ENCODE data around the gene ENKD1.

Gene ENKD1

GRCh38 chr16:67636713-67637112, 29.8 kb downstream of the ENKD1 start:
- DNase-seq (ENCODE audit: low read depth), result no peak

GRCh38 chr16:67632415-67633172, 34.0 kb downstream of the ENKD1 start:
- no peak for TF ChIP-seq CTCF (IDR thresholded peaks at IDR 0.05; ENCODE audit: insufficient read depth, low read depth, low read length, missing control alignments)
- DNase-seq (ENCODE audit: low read depth), result no peak
- no peak overlapping the region for H3K4me3 ChIP-seq (ENCODE audit: low read depth, low read length)

More at GRCh38 chr16:67636713-67637112, 29.8 kb downstream of the ENKD1 start:
- TF ChIP-seq CTCF (IDR thresholded peaks at IDR 0.05; ENCODE audit: insufficient read depth, low read depth, low read length, missing control alignments), result no peak
- no peak overlapping the region for H3K4me3 ChIP-seq (ENCODE audit: low read depth, low read length)

GRCh38 chr16:67628216-67628615, 38.3 kb downstream of the ENKD1 start:
- TF ChIP-seq CTCF (IDR thresholded peaks at IDR 0.05; ENCODE audit: insufficient read depth, low read depth, low read length, missing control alignments), result no peak
- no peak for DNase-seq (ENCODE audit: low read depth)
- no peak overlapping the region for H3K4me3 ChIP-seq (ENCODE audit: low read depth, low read length)

GRCh38 chr16:67613808-67614207, 52.7 kb downstream of the ENKD1 start:
- H3K4me3 ChIP-seq (ENCODE audit: low read depth, low read length), result no peak overlapping the region
- no peak for TF ChIP-seq CTCF (IDR thresholded peaks at IDR 0.05; ENCODE audit: insufficient read depth, low read depth, low read length, missing control alignments)
- DNase-seq (ENCODE audit: low read depth), result no peak
